Kasumi-1 (cell line): ENCODE results near the gene VPS54.
"Not testable (repeated sequence)": the region's sequence is repeated elsewhere in the genome, so short reads cannot be mapped to it uniquely, and the experiment has no call there.

Experiments
- DNase-seq, 2 experiments: peaks; one replicate each; lab custom pipeline; 2025; lab: John Stamatoyannopoulos, UW

VPS54 gene

GRCh38 chr2:64023485-64024258 lies 4.4 kb upstream of the VPS54 start:
- no peak for DNase-seq

- no peak for DNase-seq
Observed at GRCh38 chr2:64021578-64021977, 2.4 kb upstream of the VPS54 start.

DNA sequence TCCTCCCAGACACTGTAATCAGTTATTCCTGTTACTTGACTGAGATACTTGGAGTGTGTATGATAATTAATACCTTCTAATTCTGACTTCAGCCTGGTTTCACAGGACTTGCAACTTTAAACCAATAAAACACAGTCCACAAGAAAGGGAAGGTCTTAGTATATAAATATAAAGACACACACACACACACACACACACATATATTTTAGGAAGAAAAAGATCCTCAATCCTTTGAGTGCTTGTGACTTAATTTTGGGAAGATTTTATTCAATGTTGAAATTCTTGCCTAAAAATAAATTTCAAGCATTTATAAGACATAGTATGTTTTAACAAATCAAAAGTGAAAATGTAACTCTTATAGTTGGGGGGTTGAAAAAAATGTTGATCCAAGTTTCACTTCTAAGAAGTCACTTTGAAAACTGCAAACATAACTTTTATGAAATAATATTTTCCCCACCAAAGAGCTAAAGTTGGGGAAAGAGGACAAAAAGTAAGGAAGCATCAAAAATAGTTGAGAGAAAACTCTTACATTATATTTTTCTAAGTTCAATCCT lies 824 bp upstream of the VPS54 start:
- DNase-seq: peak in 1 of 2 experiments; percentile 51

DNA sequence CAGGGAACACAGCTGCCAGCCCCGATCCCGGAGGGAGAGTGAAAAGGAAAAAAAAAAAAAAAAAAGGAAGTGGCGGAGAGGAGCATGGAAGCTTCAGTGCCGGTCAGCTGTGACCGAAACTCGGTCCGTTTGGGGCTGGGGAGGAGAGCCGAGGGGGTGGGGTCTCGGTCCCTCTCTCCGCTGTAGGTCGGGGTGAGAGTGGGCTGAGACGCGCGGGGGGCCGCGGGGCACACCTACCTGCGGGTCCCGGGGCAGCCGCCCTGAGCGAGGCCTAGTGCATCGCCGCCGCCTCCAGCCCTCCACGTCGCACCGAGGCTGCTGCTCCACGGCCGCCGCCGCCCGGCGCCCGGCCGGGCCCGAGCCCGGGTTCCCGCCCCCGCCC lies 536 bp downstream of the VPS54 start:
- peak in 1 of 2 experiments; percentile 44 for DNase-seq

DNA sequence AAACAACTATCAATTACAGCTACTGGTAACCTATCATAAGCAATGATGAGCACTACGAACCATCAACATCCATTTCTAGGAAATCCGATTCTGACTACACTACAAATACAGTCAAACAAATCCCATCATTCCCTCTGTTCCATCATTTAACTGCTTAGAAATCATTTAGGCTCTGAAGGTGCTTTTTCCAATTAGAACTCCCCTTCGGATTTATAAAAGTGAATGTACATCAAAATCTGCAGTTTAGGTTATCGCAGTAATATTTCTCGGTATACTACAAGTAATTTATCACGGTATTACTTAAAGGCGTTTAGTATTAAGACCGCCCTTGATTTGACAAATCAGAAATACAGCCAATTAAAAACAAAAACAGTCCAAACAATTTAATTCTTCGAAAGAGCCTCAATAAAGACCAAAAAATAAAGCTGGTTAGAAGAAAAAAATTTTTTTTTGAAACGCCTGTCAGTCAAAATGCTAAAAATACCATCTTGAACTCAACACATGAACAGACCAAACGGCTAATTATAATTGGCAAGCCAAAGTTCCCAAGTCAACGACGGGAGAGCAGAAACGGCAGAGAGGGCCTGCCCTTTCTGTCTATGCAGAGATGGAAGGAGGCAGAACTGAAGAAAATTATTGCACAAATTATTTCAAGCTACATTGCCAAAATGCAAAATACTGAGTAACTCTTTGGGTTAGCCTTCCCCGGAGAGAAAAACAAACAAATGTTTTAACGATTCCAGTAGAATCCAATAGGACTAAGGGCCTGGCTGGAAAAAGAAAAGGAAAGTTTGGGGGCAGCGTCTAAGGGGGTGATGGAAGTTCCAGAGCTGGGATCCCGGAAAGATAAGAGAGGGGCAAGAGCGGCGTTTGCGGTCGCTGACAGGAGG lies 1.2 kb downstream of the VPS54 start:
- peak; percentile 29 to 31 for DNase-seq

- no peak for DNase-seq
Observed at GRCh38 chr2:64015898-64016297, 3.3 kb downstream of the VPS54 start.

DNA sequence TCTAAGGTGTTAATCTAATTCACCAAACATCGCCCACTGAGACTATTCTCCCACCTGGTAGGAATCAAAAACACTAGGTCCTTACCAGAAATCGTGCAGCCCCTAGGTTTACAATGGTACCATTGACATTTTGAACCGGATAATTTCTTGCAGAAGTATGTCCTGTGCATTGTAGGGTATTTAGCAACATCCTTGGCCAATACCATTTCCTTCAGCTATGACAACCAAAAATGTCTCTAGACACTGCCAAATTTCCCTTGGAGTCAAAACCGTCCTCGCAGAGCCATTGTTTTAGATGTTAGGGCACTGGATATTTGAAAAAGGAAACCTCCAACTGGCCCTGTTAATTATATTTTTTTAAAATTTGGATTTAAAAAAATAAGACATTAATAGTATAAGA lies 3.8 kb downstream of the VPS54 start:
- DNase-seq: peak in 1 of 2 experiments; percentile 17

GRCh38 chr2:64014628-64015027 lies 4.6 kb downstream of the VPS54 start:
- no peak for DNase-seq

GRCh38 chr2:64013053-64013452 lies 6.2 kb downstream of the VPS54 start:
- no peak for DNase-seq

GRCh38 chr2:64012115-64012514 lies 7.1 kb downstream of the VPS54 start:
- no peak for DNase-seq

GRCh38 chr2:64008434-64009009 lies 10.7 kb downstream of the VPS54 start:
- no peak for DNase-seq

DNA sequence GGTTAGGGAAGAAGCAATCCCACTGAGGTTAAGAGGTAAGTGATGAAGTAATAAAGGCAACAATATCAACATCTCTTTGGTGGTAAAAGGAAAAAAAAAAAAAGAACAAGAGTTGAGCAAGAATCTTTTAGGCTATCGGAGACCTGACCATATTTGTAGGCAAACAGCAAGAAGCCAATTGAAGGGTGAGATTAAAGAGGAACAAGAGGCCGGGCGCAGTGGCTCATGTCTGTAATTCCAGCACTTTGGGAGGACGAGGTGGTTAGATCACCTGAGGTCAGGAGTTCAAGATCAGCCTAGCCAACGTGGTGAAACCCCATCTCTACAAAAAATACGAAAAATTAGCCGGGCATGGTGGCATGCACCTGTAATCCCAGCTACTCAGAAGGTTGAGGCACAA lies 11.3 kb downstream of the VPS54 start:
- no peak for DNase-seq

DNA sequence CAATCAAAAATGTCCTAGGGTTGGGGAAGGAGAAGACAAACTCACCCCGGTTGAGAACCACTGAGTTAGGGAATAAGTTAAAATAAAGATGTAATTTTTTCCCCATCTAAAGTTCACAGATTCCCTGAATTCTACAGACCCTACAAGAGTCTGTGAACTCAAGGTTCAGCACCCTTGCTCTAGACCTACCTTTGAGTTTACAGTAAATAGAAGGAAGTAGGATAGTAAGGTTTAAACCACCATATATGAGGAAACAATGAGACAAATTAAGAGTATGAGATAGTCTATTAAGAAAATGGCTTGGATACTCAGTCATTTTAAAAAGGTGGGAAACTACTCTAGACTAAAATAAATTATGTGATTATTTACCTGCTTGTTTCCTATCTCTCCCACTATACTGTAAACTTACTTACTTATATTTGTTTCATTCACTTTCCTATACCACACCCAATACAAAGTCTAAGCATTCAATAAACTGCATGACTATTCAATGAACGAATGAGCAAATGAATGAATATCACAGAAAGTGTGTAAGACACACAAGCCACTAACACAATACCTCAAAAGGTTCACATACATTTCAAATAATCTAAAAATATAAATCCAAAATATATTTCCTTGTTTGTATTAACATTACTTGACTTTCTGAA lies 13.4 kb downstream of the VPS54 start:
- no peak for DNase-seq

GRCh38 chr2:64003239-64003638 lies 16.0 kb downstream of the VPS54 start:
- DNase-seq: no peak

GRCh38 chr2:64001382-64002101 lies 17.7 kb downstream of the VPS54 start:
- no peak for DNase-seq

DNA sequence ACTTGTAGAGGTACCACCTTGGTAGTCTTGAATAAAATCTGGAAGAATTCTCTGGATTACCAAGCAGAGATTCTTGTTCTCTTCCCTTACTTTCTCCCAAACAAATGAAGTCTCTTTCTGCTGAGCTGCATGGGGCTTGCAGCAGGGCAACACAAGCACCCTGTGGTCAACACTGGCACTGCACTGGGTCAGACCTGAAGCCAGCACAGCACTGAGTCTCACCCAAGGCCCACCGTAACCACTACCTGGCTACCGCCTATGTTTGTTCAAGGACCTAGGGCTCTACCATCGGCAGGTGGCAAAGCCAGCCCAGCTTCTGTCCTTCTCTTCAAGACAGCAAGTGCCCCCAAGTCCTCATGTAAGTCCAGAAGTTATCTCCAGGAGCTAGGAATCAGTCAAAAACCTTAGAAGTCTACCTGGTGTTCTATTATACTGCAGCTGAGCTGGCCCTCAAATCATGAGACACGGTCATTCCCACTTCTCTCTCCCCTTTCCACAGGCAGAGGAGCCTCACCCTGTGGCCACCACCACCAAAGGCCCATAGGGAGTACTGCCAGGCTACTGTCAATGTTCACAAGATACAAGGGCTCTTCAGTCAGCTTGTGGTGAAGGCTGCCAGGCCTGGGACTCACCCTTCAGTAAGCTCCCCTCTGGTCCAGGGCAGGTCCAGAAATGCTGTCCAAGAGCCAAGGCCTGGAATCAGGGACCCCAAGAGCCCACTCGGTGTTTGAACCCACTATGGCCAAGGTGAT lies 18.4 kb downstream of the VPS54 start:
- no peak for DNase-seq

DNA sequence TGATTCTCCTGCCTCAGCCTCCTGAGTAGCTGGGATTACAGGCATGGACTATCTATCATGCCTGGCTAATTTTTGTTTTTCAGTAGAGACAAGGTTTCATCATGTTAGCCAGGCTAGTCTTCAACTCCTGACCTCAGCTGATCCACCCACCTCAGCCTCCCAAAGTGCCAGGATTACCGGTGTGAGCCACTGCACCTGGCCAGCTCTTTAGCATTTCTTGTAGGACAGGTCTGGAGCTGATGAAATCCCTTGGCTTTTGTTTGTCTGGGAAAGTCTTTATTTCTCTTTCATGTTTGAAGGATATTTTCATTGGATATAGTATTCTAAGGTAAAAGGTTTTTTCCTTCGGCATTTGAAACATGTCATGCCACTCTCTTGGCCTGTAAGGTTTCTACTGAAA lies 20.2 kb downstream of the VPS54 start:
- DNase-seq: no peak

GRCh38 chr2:63996582-63997198 lies 22.5 kb downstream of the VPS54 start:
- DNase-seq: not testable (repeated sequence)

DNA sequence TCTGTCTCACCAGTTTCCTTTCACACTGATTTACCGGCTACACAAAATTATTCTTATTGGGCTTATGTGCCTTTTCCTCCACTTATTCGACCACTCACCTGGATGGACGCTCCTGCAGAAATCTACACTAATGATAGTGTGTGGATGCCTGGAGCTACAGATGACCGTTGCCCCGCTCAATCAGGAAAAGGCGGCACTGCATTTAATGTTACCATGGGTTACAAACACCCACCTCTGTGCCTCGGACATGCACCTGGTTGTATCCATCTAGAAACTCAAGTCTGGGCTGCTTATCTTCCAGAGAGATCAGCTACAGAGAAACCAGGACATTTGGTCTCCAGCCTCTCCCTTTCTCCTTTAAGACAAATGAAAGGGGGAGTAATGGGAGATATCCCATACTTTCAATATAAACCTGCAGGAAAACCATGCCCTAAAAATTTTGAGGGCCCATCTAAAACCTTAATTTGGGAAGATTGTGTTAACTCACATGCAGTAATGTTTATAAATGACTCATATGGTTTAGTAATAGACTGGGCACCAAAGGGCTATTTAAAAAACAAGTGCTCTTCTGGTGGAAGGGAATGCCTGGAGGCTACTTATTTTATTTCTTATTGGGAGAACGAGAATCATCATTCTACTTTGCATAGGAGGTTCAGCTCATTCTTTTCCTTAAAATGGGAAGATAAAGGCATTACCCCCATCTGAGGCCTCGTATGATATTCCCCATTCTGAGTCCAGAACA lies 24.7 kb downstream of the VPS54 start:
- not testable (repeated sequence) for DNase-seq
